SHP77 treated with DMSO at 0.1 percent for 48 hours (cell line): ENCODE measurements around the gene KRT9.

Experiments
- DNase-seq: peaks from one replicate; lab custom pipeline; 2025; lab: John Stamatoyannopoulos, UW

The KRT9 gene

DNA sequence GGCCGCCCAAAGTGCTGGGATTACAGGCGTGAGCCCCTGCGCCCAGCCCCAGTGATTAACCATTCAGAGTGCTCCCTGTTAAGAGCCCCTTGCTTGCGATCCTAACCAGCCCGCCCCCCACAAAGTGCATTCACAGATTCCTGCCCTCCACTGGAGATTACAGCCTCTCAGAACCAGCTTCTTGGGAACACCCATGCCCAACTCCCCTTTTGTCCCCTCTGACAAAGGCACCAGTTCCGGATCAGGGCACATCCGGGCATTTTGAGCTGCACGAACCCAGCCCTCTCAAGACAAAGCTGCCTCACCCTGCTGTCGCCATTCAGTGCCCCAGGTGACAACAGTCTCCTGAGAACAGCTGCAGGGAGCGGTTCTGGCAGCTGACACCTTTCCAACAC is 42.9 kb downstream of the KRT9 start:
- DNase-seq = no peak

DNA sequence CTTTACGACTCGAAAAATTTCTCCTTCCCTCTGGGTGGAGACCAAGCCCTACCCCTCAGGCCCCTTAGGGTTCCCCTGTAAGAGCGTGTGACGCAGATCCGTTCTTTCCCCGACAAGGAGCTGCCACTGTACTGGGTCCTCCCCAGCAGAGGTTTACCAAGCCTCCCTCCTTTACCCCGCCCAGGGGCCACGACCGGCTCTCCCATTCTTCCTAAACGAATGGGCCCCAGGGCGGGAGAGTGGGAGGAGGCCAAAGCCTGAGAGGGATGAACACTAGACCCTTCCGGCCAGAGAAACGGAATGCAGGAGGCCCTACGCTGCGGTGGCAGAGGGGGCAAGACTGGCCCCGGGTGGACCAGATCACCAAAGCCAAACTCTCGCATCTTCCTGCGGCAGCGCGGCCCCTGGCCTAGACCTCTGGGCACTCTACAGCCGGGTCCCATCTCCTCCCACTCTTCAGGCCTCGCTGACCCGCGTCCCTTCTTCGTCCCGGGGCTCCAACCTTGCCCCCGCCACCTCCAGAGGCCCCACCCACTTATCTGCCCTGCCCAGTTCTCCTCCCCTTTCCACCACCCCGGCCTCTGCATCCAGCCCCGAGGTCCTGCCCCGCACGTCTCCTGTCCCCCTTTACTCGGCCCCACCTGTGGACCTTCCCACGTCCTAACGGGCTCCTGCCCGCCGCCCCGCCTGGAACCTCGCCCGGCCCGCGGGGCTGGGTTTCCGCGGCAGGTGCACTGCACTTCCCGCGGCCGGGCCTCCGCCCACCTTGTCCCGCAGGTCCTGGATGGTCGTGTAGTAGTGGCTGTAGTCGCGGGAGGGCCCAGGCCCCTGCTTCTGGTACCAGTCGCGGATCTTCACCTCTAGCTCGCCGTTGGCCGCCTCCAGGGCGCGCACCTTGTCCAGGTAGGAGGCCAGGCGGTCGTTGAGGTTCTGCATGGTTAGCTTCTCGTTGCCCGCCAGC is 44.5 kb downstream of the KRT9 start:
- no peak for DNase-seq

GRCh38 chr17:41524261-41524660 is 47.6 kb downstream of the KRT9 start:
- no peak for DNase-seq

DNA sequence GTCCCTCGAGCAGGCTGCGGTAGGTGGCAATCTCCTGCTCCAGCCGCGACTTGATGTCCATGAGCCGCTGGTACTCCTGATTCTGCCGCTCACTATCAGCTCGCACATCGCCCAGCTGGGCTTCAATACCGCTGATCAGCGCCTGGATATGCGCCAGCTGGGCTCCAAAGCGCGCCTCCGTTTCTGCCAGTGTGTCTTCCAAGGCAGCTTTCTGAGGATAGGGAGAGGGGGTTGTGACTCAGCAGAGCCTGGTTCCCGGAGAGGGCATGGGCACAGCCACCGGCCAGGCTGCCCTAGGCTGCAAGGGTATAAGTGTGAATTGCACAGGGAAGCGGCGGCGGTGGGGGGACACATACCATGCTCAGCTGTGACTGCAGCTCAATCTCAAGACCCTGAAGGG is 48.1 kb downstream of the KRT9 start:
- no peak for DNase-seq

DNA sequence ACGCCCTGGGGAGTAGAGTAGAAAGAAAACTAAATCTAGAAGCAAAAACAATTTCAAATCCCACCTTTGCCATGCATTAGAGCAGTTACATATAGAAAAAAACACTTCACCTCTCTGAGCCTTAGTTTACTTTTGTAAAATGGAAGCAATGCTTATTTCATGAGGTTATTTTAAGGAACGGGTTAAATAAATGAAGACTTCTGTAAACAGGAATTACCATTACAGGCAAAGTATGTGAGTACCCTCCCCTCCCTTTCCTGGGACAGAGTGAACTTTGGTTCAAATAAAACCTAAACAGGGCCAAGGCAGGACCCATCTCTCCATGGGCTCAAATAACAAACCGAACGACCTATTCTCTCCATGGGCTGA is 48.6 kb downstream of the KRT9 start:
- DNase-seq = no peak

DNA sequence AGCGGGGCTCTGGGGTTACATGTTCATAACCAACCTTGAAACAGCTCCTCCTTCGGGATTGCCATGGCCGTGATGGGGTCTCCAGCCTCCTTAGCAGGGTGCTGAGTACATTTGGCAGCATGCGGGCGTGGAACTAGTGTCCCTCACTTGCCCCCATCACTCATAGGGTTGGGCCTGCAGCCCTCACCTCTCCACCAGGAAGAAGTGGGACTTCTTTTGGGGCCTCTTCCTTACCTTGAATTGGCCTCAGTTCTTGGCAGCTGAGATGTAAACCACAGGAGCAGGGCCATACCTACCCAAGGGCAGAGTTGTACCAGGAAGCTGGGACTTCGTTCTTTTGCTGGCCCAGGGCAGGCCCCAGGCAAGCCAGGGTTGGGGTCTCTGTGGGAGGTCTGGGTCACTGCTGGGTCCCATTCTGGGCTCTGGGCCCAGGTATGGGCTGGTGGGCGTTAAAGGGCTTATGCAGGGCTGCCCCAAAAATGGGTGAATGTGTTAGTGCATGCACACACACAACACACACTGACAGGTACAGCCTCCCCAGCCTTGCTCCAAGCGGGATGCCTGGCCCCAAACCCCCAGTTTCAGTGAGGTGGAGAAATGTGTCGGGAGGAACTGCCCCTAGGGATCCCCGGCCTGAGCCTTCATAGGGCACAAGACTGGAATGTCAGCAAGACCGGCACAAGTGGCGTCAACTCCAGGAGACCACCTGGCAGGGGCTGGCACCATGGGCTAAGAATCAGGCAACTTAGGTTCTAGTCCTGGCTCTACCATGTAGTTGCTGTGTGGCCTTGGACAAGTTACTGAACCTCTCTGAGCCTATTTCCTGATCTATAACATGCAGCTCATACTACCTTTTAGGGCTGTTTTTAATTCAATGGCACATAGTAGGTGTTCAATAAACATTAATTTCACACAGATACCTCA is 49.3 kb downstream of the KRT9 start:
- DNase-seq = no peak

GRCh38 chr17:41521574-41522261 is 50.1 kb downstream of the KRT9 start:
- DNase-seq = no peak

DNA sequence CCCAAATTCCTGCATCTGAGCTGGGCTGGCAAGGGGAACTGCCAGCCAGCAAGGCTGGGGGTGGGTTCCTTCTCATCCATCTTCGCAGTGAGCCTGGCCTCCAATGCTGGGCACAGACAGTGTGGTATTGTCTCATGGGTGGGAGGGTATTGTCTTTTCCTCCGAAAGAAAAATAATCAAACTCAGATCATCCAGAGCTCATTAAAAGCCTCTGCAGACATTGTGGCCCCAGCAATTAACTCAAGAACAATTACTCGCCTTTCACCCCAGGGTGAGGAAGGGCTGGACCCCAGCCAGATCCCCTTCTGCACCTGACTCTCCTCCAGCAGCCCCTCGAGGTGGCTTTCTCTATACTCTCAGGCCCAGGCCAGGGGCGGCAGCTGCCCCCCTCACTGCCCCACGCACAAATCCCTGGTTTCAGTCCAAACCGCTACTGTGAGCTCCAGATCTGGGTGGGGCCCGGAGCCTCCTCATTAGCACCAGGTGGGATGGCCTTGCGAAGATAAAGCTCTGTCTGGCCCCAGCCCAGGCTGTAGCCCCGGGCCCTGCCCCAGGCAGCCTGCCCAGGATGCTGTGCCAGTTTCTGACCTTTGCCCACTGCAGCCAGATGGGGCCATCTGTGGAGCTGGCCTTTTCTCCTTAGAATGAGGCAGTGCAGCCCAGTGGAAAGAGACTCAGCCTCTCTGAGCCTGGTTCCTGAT is 50.9 kb downstream of the KRT9 start:
- DNase-seq = no peak

DNA sequence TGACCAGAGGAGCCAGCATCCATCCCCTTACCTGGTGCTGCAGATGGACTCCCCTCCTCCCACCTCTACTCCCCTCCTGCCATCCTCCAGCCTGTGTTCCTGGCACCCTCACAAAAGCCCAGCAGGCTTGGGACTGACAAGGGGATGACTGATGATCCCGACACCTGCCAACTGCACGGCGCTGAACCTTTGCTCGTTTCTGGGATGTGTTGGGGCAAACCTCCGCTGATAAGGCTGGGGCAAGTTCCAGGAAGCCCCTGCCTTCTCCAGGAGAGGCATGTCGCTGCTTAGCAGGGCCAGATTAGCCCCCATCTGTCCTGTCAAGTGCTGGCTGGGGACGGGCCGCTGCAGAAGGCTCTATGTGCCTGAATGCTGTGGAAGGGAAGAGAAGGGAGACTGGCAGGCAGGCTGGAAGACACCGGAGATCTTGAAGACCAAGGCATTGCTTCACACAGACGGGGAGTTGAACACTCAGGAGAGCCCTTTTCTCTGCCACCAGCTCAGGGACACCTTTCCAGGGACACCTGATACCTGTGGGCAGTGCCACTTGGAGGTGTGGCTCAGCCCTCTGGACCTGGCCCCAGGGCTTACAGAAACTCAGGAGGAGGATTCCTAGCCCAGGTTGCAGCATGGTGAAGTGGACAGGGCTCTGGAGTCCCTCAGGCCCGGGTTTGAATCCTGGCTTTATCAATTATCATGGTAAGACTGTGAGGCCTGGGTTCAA is 52.2 kb downstream of the KRT9 start:
- no peak for DNase-seq

DNA sequence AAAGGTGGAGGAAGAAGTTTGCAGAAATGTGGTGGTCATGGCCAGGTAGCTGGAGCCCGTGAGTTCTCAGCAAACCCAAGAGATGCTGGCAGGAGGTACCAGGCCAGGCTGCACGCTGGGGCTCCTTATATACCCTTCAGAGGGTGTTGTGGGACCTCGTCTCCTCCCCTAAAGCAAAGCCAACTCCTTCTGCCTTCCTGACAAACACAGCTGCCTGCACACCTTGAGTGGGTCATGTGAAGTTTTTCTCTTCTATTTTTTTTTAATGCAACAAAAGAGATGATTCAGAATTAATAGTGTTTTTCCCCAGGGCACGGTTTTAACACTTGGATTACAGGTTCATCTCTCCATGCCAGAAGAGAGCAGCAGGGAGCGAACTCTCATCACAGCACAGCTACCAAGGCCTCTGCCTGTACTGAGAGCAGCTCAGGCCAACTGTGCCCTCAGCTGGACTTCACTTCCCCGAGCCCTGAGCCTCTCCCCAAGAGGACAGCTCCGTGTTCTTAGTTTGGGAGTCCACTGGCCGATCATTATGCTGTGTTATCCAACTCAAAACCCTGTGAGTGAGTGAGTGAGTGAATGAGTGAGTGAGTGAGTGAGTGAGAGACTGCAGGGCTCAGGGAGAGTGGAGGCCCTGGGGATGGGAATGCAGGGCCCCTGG is 52.9 kb downstream of the KRT9 start, which contains the start of gene KRT15:
Gene KRT15, minus strand, starts transcription at position 102 of the 661 bp plus-strand sequence. Its CDS starts 63 bp downstream, at position 39.
- no peak for DNase-seq

- no peak for DNase-seq
Observed at GRCh38 chr17:41518031-41518430, 53.8 kb downstream of the KRT9 start.

- no peak for DNase-seq
Observed at GRCh38 chr17:41516830-41517283, 55.0 kb downstream of the KRT9 start.

DNA sequence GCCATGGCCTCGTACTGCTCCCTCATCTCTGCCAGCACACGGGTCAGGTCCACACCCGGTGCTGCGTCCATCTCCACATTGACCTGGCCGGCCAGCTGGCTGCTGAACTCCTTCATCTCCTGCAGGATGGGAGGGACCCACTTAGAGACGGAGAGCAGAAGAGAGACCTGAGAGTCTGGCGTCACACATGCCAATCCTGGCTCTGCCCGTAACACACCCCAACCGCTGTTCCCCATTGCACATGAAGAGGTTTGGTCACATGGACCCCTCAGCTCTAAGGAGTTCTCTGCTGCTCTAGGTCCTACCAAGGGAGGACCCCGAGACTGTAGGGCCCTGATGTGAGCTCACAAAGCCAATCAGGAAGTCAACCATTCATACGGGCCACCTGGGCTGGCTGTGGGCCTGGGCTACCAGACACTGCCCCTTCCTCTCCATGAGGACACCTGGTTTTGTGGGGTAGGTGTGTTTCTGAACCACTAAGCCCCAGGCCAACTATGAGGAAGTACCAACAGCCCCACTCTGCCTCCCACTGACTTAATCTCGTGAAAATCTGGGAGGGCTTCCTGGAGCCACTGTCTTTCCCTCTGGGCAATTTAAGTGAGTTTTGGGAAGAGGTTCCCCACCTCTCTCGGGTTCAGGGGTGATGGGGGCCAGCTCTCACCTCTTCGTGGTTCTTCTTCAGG is 55.6 kb downstream of the KRT9 start:
- DNase-seq = no peak
